ENCODE data around the gene CAPN8.

DNA sequence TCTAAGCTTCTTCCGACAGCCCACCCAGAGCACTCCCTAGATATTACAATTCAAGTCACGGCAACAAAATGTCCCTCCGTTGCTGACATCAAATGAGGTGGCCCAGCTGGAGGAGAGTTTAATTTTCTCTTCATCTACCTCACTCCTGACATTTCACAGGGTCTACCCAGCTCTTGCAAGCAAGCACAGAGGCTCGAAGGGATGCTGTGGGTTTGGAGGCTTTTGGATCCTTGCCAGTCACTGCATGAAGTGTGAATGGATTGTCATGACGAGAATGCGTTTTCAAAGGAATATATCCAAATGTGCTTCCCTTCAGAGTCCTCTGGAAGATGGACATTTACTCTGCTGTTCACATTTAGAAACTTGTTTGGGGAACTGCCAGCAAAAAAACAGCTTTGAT lies 33.5 kb downstream of the CAPN8 start:
- no peak for TF ChIP-seq EZH2 (IDR thresholded peaks at IDR 0.05; ENCODE audit: low read depth)
- no peak for TF ChIP-seq CTCF (conservative IDR thresholded peaks at IDR 0.05)

All from PC-9 (cell line).